Trophoblast cell (in vitro differentiated cells and primary cell): Measurements from ENCODE around the gene LANCL2.
A peak's percentile ranks its signal among the peaks of the same experiment; 100 is the strongest.
"Not testable (repeated sequence)": the region's sequence is repeated elsewhere in the genome, so short reads cannot be mapped to it uniquely, and the experiment has no call there.

Experiments
- DNase-seq, 2 donors: peaks; one replicate each; pipeline ENCODE4 v3.0.0-alpha.2; 2016
- H2AFZ ChIP-seq: 2 replicates; pipeline ENCODE4 v1.6.1; 2013; ENCODE audit warnings: low read length, moderate library complexity, mild to moderate bottlenecking; ENCODE audit not compliant: insufficient read depth, poor library complexity
- H2AK5ac ChIP-seq: 2 replicates; pipeline ENCODE4 v1.6.1; 2013; ENCODE audit warnings: mild to moderate bottlenecking, low read length
- H2BK120ac ChIP-seq: 2 replicates; pipeline ENCODE4 v1.6.1; 2013; ENCODE audit warnings: low read length, mild to moderate bottlenecking, moderate library complexity; ENCODE audit not compliant: insufficient read depth, poor library complexity
- H2BK12ac ChIP-seq: 2 replicates; pipeline ENCODE4 v1.6.1; 2013; ENCODE audit warnings: mild to moderate bottlenecking, low read length, moderate library complexity
- H2BK5ac ChIP-seq: 2 replicates; pipeline ENCODE4 v1.6.1; 2013; ENCODE audit warnings: low read length, low read depth, moderate library complexity, mild to moderate bottlenecking; ENCODE audit not compliant: poor library complexity
- H3K14ac ChIP-seq: 2 replicates; pipeline ENCODE4 v1.6.1; 2013; ENCODE audit warnings: mild to moderate bottlenecking, low read length
- H3K18ac ChIP-seq: 2 replicates; pipeline ENCODE4 v1.6.1; 2013; ENCODE audit warnings: mild to moderate bottlenecking, low read length
- H3K23ac ChIP-seq: 2 replicates; pipeline ENCODE4 v1.6.1; 2013; ENCODE audit warnings: low read length
- H3K27ac ChIP-seq: 2 replicates; pipeline ENCODE4 v1.5.1; 2013; ENCODE audit warnings: low read depth, mild to moderate bottlenecking, inconsistent platforms, low read length, moderate library complexity
- H3K27me3 ChIP-seq: 2 replicates; pipeline ENCODE4 v1.6.1; 2013; ENCODE audit warnings: inconsistent platforms, mild to moderate bottlenecking, low read length, moderate library complexity; ENCODE audit not compliant: insufficient read depth
- H3K36me3 ChIP-seq, 2 experiments: 1 replicate in 1 of 2; 2 replicates in 1 of 2; pipeline ENCODE4 v1.6.1; 2013; ENCODE audit warnings: low read length in 2 of 2, mild to moderate bottlenecking in 2 of 2, moderate library complexity in 1 of 2; ENCODE audit not compliant: insufficient read depth in 2 of 2, control insufficient read depth in 1 of 2
- H3K4ac ChIP-seq: 2 replicates; pipeline ENCODE4 v1.6.1; 2013; ENCODE audit warnings: low read depth, mild to moderate bottlenecking, low read length, moderate library complexity
- H3K4me1 ChIP-seq, 2 experiments: 1 replicate in 1 of 2; 2 replicates in 1 of 2; pipeline ENCODE4 v1.6.1; 2013; ENCODE audit warnings: low read length in 2 of 2, mild to moderate bottlenecking in 2 of 2, moderate library complexity in 1 of 2; ENCODE audit not compliant: insufficient read depth in 2 of 2, control insufficient read depth in 1 of 2
- H3K4me2 ChIP-seq: 2 replicates; pipeline ENCODE4 v1.6.1; 2013; ENCODE audit warnings: inconsistent platforms, mild to moderate bottlenecking, low read length, moderate library complexity
- H3K4me3 ChIP-seq: 2 replicates; pipeline ENCODE4 v1.5.1; 2013; ENCODE audit warnings: mild to moderate bottlenecking, low read depth, low read length, inconsistent platforms
- H3K79me1 ChIP-seq: one replicate; pipeline ENCODE4 v1.6.1; 2013; ENCODE audit warnings: low read length
- H3K79me2 ChIP-seq: 2 replicates; pipeline ENCODE4 v1.6.1; 2013; ENCODE audit warnings: low read length, mild to moderate bottlenecking; ENCODE audit not compliant: control insufficient read depth, insufficient read depth, poor library complexity
- H3K9ac ChIP-seq: 2 replicates; pipeline ENCODE4 v1.6.1; 2013; ENCODE audit warnings: mild to moderate bottlenecking, low read length
- H3K9me3 ChIP-seq: 2 replicates; pipeline ENCODE4 v1.6.1; 2013; ENCODE audit warnings: low read depth, mild to moderate bottlenecking, control low read depth, inconsistent platforms, low read length; ENCODE audit not compliant: insufficient read depth
- H4K12ac ChIP-seq: 2 replicates; pipeline ENCODE4 v1.6.1; 2013; ENCODE audit warnings: low read depth, mild to moderate bottlenecking, low read length, moderate library complexity
- H4K8ac ChIP-seq: 2 replicates; pipeline ENCODE4 v1.6.1; 2013; ENCODE audit warnings: low read depth, mild to moderate bottlenecking, low read length, moderate library complexity
- H4K91ac ChIP-seq: one replicate; pipeline ENCODE4 v1.6.1; 2013; ENCODE audit warnings: low read depth, mild to moderate bottlenecking, low read length, moderate library complexity
- WGBS: extraction: QIAGEN DNeasy Blood & Tissue Kit; methylation state at CpG from one replicate; pipeline ENCODE4 v1.1.7; 2013; ENCODE audit warnings: missing lambda C conversion rate; ENCODE audit not compliant: insufficient read length, insufficient coverage; ENCODE audit errors: extremely low coverage; 5-methylcytosine and 5-hydroxymethylcytosine counted together

Gene LANCL2

GRCh38 chr7:55470261-55470660 is 105.1 kb downstream of the LANCL2 start:
- H2AK5ac ChIP-seq: no peak overlapping the region
- H4K12ac ChIP-seq: no peak overlapping the region
- H3K79me1 ChIP-seq: no peaks in the 10 kb centered on the region
- no peak overlapping the region for H2AFZ ChIP-seq
- H3K27me3 ChIP-seq: no peaks in the 10 kb centered on the region
- H2BK120ac ChIP-seq: no peak overlapping the region
- no peak overlapping the region for H3K18ac ChIP-seq
- H3K4me1 ChIP-seq: peaks cover 0 to 2% of the 10 kb centered on the region in 2 experiments
- H3K79me2 ChIP-seq: no peaks in the 10 kb centered on the region
- DNase-seq: no peak
- H4K91ac ChIP-seq: no peak overlapping the region
- no peak overlapping the region for H2BK5ac ChIP-seq
- H3K14ac ChIP-seq: no peak overlapping the region
- no peak overlapping the region for H4K8ac ChIP-seq
- H3K27ac ChIP-seq: no peak overlapping the region
- H2BK12ac ChIP-seq: no peak overlapping the region
- H3K9me3 ChIP-seq: no peaks in the 10 kb centered on the region
- no peak overlapping the region for H3K23ac ChIP-seq
- no CpG with 5 or more reads among the region's 2 CpGs for WGBS
- no peak overlapping the region for H3K4ac ChIP-seq
- no peak overlapping the region for H3K4me2 ChIP-seq
- no peak overlapping the region for H3K4me3 ChIP-seq
- no peak overlapping the region for H3K9ac ChIP-seq
- H3K36me3 ChIP-seq: peaks cover 0 to 4% of the 10 kb centered on the region in 2 experiments

- H3K4me3 ChIP-seq, H3K18ac ChIP-seq, H3K23ac ChIP-seq: not testable (repeated sequence)
Observed at GRCh38 chr7:55471594-55471993, 106.5 kb downstream of the LANCL2 start.

GRCh38 chr7:55472406-55472805 is 107.3 kb downstream of the LANCL2 start:
- DNase-seq: not testable (repeated sequence)

More at GRCh38 chr7:55471594-55471993, 106.5 kb downstream of the LANCL2 start:
- H3K79me1 ChIP-seq, H3K14ac ChIP-seq, H3K4me1 ChIP-seq, H2BK120ac ChIP-seq, H4K91ac ChIP-seq, H3K27ac ChIP-seq, H3K4ac ChIP-seq, H4K12ac ChIP-seq, H3K4me2 ChIP-seq, H3K27me3 ChIP-seq, H2BK12ac ChIP-seq, H3K79me2 ChIP-seq, H3K9ac ChIP-seq, H3K36me3 ChIP-seq, H2AK5ac ChIP-seq, H4K8ac ChIP-seq, H2BK5ac ChIP-seq, H2AFZ ChIP-seq, H3K9me3 ChIP-seq, DNase-seq: not testable (repeated sequence)
- no CpG with 5 or more reads among the region's 9 CpGs for WGBS

GRCh38 chr7:55472928-55473725 is 108.0 kb downstream of the LANCL2 start:
- Histone ChIP-seq H3K14ac (no peak overlapping the region), H3K79me1 (no peaks in the 10 kb centered on the region), H4K8ac (no peak overlapping the region), H3K9ac (no peak overlapping the region), H3K79me2 (no peaks in the 10 kb centered on the region), H3K23ac (no peak overlapping the region), H2BK120ac (no peak overlapping the region), H2AK5ac (no peak overlapping the region), H2BK5ac (no peak overlapping the region), H3K4me3 (no peak overlapping the region), H3K27ac (no peak overlapping the region), H3K18ac (no peak overlapping the region), H3K36me3 (peaks cover 0 to 2% of the 10 kb centered on the region in 2 experiments), H3K4ac (no peak overlapping the region), H3K9me3 (peaks cover 3% of the 10 kb centered on the region), H2AFZ (no peak overlapping the region), H3K27me3 (no peaks in the 10 kb centered on the region), H3K4me1 (peaks cover 0 to 2% of the 10 kb centered on the region in 2 experiments), H4K91ac (no peak overlapping the region), H2BK12ac (no peak overlapping the region), H4K12ac (no peak overlapping the region), H3K4me2 (no peak overlapping the region)
- no CpG with 5 or more reads among the region's 25 CpGs for WGBS
- peak; percentile 76 to 88 for DNase-seq

More at GRCh38 chr7:55472406-55472805, 107.3 kb downstream of the LANCL2 start:
- not testable (repeated sequence) for H3K14ac ChIP-seq, H2AFZ ChIP-seq, H3K27ac ChIP-seq, H3K18ac ChIP-seq, H2BK5ac ChIP-seq, H4K91ac ChIP-seq, H3K4me3 ChIP-seq, H3K9ac ChIP-seq, H3K23ac ChIP-seq, H3K27me3 ChIP-seq, H3K79me1 ChIP-seq, H4K12ac ChIP-seq, H3K36me3 ChIP-seq, H3K4ac ChIP-seq, H2BK12ac ChIP-seq, H2BK120ac ChIP-seq, H3K4me2 ChIP-seq, H3K4me1 ChIP-seq, H3K9me3 ChIP-seq, H3K79me2 ChIP-seq, H4K8ac ChIP-seq, H2AK5ac ChIP-seq
- no CpG with 5 or more reads among the region's 14 CpGs for WGBS
